GM21528 (cell line): ENCODE measurements around the gene PPIA.

ENCODE experiments used
- ATAC-seq: cut with Tn5 transposase; IDR thresholded peaks from one replicate; pipeline ENCODE4 v1.9.1; 2021; ENCODE audit warnings: mild to moderate bottlenecking, moderate library complexity; ENCODE audit not compliant: unreplicated experiment, low FRiP score

The PPIA gene

DNA sequence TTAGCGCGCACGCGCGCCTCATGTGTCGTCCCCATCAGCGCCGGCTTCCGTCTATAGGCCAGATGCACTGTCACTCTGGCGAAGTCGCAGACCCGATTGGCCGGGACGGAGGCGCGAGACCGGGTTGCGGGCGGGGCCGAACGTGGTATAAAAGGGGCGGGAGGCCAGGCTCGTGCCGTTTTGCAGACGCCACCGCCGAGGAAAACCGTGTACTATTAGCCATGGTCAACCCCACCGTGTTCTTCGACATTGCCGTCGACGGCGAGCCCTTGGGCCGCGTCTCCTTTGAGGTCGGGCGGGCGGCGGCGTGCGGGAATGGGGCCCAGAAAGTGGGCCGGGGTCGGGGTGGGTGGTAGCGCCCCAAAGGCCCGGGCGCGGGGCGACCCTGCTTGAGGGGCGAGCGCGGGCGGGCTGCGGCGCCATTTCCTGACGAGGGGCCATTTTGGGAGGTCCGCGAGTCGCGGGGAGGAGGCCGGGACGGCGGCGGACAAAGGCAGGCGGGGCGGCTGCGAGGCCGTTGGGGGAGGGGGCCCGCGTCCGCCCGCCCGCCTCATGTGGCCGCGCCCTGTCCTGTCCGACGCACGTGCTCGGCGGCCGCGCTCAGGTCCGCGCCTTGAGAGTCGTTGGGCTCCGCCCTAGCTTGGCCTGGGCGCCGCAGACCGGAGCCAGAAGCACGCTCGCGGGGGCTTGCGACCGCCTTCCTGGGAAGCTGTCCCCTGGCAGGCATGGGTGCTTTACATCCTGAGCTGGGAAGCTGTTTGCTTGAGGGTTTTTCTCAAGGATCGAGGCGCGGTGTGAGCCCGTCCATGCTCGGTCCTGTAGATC lies at the start of gene PPIA:
TSS of gene PPIA (plus strand) at position 178 of the 825 bp plus-strand sequence. CDS start at position 222, 44 bp downstream.
- peak; percentile 87 for ATAC-seq

DNA sequence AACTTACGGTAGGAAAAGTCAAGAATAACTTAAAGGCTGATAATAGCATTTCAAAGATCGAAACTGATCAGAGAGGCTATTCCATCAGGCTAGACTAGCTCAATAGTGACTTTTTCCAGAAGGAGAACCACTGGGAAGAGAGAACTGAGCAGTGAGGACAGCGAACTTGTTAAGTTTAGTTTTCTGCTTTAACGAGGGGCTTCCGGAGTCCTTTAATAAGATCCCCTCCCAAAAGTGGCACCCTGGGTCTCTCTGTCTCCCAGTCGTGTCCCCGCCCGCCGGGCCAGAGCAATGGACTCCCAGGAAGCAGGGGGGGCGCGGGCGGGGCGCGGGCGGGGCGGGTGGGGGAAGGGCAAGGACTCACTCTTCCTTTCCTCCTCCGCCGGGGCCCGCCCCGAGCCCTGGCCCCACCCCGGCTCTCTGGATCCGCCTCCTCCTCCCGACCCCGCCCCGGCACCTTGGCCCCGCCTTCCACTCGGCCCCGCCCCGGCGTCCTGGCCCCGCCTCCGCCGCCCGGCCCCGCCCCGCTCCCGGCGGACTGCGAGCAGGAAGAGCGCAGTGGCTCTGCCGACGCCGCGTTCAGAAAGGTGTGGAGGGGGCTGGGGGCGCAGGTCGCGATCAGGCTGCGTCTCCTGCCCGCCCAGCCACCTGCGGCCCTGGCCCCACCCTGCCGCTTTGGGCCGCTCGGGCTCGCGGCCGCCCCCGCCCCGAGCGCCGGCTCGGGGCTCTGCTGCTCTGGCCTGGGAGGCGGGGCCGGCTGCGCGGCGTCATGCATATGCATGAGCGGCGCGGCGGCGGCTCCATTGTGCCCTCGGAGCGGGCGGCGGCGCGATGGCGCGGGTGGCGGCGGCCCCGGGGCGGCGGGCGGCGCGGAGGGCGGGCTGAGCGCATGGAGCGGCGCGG lies 48.2 kb upstream of the PPIA start, which contains the start of gene ZMIZ2:
TSS of gene ZMIZ2 (plus strand) at position 803 of the 903 bp plus-strand sequence. CDS start 7,403 bp downstream, outside the sequence.
- peak; percentile 69 for ATAC-seq

GRCh38 chr7:44748948-44749731 lies 47.3 kb upstream of the PPIA start:
- ATAC-seq = peak; percentile 17

GRCh38 chr7:44749992-44750391 lies 46.5 kb upstream of the PPIA start:
- no peak for ATAC-seq

GRCh38 chr7:44750424-44750823 lies 46.1 kb upstream of the PPIA start:
- ATAC-seq = no peak

DNA sequence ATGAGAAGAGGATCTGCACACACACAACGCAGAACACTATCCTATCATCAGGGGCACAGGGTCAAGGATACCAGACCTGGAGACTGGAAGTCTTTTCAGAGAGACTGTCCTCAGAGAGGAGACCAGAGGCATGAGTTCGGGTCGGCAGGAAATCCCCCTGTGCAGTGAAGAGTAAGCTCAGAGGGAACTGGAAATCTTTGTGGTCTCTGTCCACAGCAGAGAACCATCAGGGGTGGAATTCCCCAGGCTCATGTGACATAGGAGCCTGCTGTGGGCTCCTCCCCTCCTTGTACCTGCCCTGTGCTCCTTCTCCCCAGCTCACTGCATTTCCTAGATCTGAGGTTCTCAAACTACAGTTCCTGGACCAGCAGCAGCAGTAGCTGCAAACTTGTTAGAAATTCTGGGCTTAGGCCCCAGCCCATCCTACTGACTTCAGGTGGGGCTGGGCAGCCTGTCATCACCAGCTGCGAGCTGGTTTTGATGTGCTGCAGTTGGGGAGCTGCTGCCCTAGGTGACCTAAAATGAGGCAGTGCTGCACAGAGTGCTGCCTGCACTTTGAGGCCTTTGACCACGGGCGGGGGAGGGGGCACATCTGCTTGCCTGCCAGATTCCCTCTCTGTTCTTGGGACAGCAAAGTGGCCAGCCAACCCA lies 45.4 kb upstream of the PPIA start:
- ATAC-seq = peak; percentile 52

GRCh38 chr7:44752822-44753221 lies 43.7 kb upstream of the PPIA start:
- ATAC-seq = no peak

DNA sequence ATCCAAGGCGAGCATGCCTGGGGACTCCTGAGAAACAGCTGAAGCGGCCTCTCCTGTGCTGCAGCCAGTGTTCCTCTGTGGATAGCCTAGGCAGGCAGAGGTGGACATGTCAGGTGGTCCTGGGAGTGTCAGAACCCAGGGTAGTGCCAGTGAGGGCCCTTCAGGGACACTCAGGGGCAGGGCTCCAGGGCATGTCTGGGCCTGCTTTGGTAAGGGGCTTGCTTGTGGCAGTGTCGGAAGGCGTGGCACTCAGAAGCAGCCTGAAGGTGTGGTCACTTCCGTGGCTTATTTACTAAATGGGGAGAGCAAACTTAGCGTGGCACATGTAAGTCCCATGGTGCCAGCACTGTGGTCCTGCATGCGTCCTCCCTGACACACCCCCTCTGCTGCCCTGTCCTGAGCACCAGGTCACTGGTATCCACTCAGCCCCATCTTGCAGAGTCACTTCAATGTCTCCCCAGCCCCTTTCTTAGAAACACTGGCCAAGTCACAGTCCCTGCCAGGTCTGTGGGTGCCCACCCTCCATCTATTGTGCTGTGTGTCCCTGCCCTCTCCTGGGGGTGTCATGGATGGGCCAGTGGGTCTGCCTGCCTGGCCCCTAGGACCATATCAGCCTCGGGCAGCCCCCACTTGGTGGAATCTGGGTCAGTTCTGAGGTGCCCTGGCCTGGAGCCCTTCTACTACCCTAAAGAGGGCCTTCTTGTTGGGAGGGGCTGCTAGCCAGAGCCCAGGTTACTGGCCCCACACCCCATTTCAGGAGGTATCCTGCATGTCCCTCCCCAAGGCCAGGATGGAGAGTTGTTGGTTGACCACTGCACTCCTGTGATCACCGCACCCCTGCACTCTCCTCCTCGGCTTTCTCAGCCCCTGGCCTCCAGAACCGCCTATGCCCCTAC lies 41.4 kb upstream of the PPIA start:
- ATAC-seq = no peak

DNA sequence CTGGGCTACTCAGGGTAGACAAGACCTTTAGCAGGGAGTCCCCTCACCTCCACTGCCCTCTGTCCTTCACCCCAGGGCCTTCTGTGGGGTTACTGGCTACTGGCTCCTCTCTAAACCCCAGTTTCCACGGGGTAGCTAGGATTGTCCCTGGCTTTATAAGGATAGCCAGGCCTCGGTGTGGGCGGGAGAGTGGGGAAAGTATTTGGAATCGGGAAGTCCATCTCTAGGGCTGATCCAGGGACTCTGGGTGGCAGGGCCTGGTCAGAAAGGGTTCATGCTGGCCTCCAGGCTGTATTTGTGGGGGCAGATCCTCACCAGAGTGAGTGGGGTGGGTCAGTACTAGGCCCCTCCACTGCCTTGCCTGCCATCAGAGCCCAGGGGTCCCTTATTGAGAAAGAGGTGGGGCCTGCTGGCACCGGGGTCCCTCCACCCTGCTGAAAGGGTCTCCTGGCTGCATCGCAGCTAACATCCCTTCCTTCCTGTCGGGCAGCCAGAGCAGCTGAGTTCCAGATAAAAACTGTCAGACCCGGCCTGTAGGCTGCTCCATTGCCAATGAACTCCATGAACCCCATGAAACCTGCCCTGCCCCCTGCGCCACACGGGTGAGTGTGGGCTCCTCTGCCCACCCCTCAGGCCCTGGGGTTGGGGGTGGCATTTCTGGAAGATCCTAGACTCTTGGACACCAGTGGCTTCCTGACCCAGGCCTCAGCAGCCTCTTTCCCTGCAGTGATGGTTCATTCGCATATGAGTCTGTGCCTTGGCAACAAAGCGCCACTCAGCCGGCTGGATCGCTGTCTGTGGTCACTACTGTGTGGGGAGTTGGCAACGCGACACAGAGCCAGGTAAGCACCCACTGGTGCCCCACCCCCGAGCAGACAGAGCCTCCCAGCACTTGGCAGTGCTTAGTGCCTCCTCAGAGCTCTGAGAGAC lies 40.5 kb upstream of the PPIA start:
- ATAC-seq = no peak

DNA sequence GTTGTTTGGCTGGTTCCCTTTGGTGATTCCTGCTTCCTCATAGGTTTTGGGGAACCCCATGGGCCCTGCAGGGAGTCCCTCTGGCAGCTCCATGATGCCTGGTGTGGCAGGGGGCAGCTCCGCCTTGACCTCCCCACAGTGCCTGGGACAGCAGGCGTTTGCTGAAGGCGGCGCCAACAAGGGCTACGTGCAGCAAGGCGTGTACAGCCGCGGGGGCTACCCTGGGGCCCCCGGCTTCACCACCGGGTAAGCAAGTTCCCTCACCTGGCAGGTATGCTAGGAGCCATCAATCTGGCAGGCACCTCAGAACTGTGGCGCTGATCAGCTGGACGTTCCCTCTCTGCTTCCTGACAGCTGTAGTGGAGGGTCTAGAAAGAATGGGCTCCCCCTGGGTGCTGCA lies 39.6 kb upstream of the PPIA start:
- no peak for ATAC-seq

GRCh38 chr7:44757311-44757710 lies 39.2 kb upstream of the PPIA start:
- ATAC-seq = no peak

- ATAC-seq = no peak
Measured at GRCh38 chr7:44757739-44758138, 38.7 kb upstream of the PPIA start.

DNA sequence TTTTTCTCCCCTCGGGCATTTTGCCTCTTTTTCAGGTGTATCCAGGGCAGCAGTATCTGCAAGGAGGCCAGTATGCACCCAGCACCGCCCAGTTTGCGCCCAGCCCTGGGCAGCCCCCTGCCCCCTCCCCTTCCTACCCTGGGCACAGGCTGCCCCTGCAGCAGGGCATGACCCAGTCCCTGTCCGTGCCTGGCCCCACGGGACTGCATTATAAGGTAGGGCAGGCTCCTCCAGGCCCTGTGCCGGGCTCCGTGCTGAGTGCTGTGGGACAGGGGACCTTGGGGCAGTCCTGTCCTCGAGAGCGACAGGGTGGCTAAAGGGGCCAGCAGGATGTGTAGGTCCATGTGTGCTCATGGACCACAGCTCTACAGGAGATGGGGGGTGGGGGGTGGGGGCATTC lies 37.2 kb upstream of the PPIA start:
- ATAC-seq = no peak

- no peak for ATAC-seq
Measured at GRCh38 chr7:44760034-44760580, 36.4 kb upstream of the PPIA start.

- ATAC-seq = no peak
Measured at GRCh38 chr7:44761207-44762161, 35.0 kb upstream of the PPIA start.

DNA sequence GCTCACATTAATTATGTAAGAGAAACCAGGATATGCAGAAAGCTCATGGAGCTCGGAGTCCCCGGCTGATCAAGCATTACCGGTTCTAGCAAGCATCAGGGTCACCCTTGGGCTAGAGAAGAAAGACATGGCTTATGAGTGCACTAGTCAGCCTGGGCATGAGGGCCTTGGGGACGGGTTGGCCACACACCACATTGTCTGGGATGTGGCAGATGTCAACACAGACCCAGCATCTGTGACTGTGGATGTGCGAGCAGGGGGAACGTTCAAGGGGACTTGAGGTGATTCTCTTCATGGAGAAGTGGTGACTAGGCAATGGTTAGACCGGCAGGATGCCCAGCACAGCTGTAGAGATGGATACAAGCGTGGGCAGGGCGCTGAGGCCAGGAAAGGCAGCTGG lies 34.2 kb upstream of the PPIA start:
- no peak for ATAC-seq
